Measurements from ENCODE around the gene UBASH3A.

UBASH3A gene

GRCh38 chr21:42493109-42494060 is 89.7 kb downstream of the UBASH3A start:
- no peak for DNase-seq

GRCh38 chr21:42495027-42495426 is 91.3 kb downstream of the UBASH3A start:
- DNase-seq: no peak

GRCh38 chr21:42495765-42496119 is 92.0 kb downstream of the UBASH3A start:
- DNase-seq: no peak

- DNase-seq: peak; percentile 63
Observed at GRCh38 chr21:42496120-42496838, 92.6 kb downstream of the UBASH3A start, which contains the start of gene RSPH1. Gene RSPH1 (minus strand): TSS chr21:42496224. CDS start chr21:42496186, 38 bp downstream.

GRCh38 chr21:42496839-42497202 is 93.1 kb downstream of the UBASH3A start:
- DNase-seq: no peak
